Adrenal gland (tissue), 12 donors: Measurements from ENCODE around the gene TNRC18. TPM values are rescaled to one million over a fixed set of nuclear protein-coding genes. Genes with fewer than 3 reads are reported as not detected.
"Not testable (repeated sequence)": the region's sequence is repeated elsewhere in the genome, so short reads cannot be mapped to it uniquely, and the experiment has no call there.

ENCODE experiments used
- DNase-seq, 7 donors: peaks; one replicate each; pipeline ENCODE4 v3.0.0-alpha.2; 2019 to 2020
- H3K27ac ChIP-seq, 5 donors: fragments of 200-600 bp; sonication (generic) in 4 of 5; 1 replicate in 3 of 5; 2 replicates in 2 of 5; pipeline versions ENCODE4 v1.5.1 to v1.8.0; 2016 to 2020; ENCODE audit warnings: mild to moderate bottlenecking in 1 of 5
- H3K27me3 ChIP-seq: fragments of 200-600 bp; 2 replicates; pipeline ENCODE4 v1.8.0; 2021
- H3K36me3 ChIP-seq, 2 donors: fragments of 200-600 bp; replicated peaks in 1 of 2; 1 replicate in 1 of 2; 2 replicates in 1 of 2; pipeline versions ENCODE4 v1.5.1 to v1.8.0; 2018 to 2022
- H3K4me1 ChIP-seq, 2 donors: fragments of 200-600 bp; replicated peaks in 1 of 2; 1 replicate in 1 of 2; 2 replicates in 1 of 2; pipeline versions ENCODE4 v1.5.1 to v1.8.0; 2018 to 2021
- H3K4me3 ChIP-seq, 4 donors: fragments of 200-600 bp; sonication (generic) in 3 of 4; one replicate each; pipeline ENCODE4 v1.5.1; 2016 to 2018
- H3K9me3 ChIP-seq, 3 donors: fragments of 200-600 bp; sonication (generic) in 1 of 3; replicated peaks in 1 of 3; 1 replicate in 2 of 3; 2 replicates in 1 of 3; pipeline versions ENCODE4 v1.5.1 to v1.8.0; 2016 to 2021
- POLR2A ChIP-seq, 2 donors: fragments of 450-650 bp; IDR thresholded peaks; one replicate each; pipeline ENCODE4 v1.6.1; 2017; ENCODE audit warnings: antibody characterized with exemption in 2 of 2, mild to moderate bottlenecking in 2 of 2, moderate library complexity in 1 of 2
- WGBS, 4 donors: extraction: QIAGEN DNeasy Blood & Tissue Kit in 2 of 4; methylation state at CpG; one replicate each; pipeline versions ENCODE4 v1.1.5 to v1.1.7; 2013 to 2017; 5-methylcytosine and 5-hydroxymethylcytosine counted together
- intact Hi-C, 2 donors: fragments of 100-400 bp; cut with DNase I; formaldehyde crosslinking; loops; one replicate each; pipeline versions ENCODE4 v1.14.1 to v1.15.0; 2022 to 2023
- polyA plus RNA-seq, 3 donors: library from polyadenylated mRNA; stranded (reverse); fragments of 200-250 nt in 2 of 3; fragments of 350-450 nt in 1 of 3; fragmentation: Illumina TruSeq in 1 of 3; extraction: RNeasy Lipid Tissue Mini Kit (QIAGEN cat#74804) in 1 of 3; gene quantifications; one replicate each; pipeline ENCODE4 v1.2.3, GENCODE V29; 2013 to 2014
- total RNA-seq, 9 donors: library from RNA; depleted of rRNA in 4 of 9; stranded (reverse); fragments of >200 nt in 4 of 9; fragments of 120-200 nt in 1 of 9; fragmentation: NEBNext Ultra II Directional in 1 of 9; extraction: Animal tissue kit (Norgen Biotek cat#: 25700) in 1 of 9; gene quantifications; one replicate each; pipeline versions ENCODE4 v1.1.0 to v1.2.4, GENCODE V29; 2013 to 2023
- TF ChIP-seq, protein P1 (sequence below), 6 experiments: fragments of 450-650 bp in 4 of 6; fragments of 200-600 bp in 2 of 6; sonication (generic) in 1 of 6; IDR thresholded peaks; 1 replicate in 5 of 6; 2 replicates in 1 of 6; pipeline versions ENCODE4 v1.5.1 to v1.8.0; 2016 to 2021; ENCODE audit warnings: antibody characterized with exemption in 6 of 6, mild to moderate bottlenecking in 2 of 6, moderate library complexity in 1 of 6
- donor health status: healthy with polysubstance abuse.
- donor health status: Bipolar disorder and iron deficiency.
- donor health status: DM: yes; HTN: yes; CAD: no.
- donor health status: DM: no; HTN: no; CAD: no.
- donor health status: DM: no; HTN: no; CAD: no.
- donor health status: DM: yes; HTN: yes; CAD: no.

The TNRC18 gene
- total and polyA plus RNA-seq, 12 donors, result 8.9 to 120 (median 55.4) TPM

DNA sequence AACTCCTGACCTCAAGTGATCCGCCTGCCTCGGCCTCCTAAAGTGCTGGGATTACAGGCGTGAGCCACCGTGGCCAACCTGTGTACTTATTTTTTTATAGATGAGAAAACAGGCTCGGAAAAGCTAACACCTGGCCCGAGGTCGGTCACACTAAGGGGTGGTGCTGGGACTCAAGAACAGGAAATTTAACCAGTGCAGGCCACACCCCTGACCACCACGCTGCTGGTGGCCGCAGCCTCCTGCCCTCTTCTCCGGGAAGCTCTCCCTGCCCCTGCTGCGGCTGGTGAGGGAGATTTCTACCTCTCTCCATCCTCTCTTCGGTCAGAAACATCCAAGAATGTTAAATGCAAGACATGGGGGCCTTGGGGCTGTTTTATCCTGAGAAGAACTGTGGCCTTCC lies 63.2 kb downstream of the TNRC18 start:
- H3K9me3 ChIP-seq, result no peaks in the 10 kb centered on the region
- TF ChIP-seq POLR2A (IDR thresholded peaks at IDR 0.05), result no peak
- TF ChIP-seq, protein P1, sequence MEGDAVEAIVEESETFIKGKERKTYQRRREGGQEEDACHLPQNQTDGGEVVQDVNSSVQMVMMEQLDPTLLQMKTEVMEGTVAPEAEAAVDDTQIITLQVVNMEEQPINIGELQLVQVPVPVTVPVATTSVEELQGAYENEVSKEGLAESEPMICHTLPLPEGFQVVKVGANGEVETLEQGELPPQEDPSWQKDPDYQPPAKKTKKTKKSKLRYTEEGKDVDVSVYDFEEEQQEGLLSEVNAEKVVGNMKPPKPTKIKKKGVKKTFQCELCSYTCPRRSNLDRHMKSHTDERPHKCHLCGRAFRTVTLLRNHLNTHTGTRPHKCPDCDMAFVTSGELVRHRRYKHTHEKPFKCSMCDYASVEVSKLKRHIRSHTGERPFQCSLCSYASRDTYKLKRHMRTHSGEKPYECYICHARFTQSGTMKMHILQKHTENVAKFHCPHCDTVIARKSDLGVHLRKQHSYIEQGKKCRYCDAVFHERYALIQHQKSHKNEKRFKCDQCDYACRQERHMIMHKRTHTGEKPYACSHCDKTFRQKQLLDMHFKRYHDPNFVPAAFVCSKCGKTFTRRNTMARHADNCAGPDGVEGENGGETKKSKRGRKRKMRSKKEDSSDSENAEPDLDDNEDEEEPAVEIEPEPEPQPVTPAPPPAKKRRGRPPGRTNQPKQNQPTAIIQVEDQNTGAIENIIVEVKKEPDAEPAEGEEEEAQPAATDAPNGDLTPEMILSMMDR (IDR thresholded peaks at IDR 0.05), result no peak
- no peak for DNase-seq
- no peak overlapping the region for H3K4me3 ChIP-seq
- intact Hi-C loops, result loop anchor here (10.0 kb wide), 2 partner anchors 84 to 94 kb away; no protein-coding TSS in a partner anchor
- peaks cover 0 to 72% of the 10 kb centered on the region in 2 donors for H3K36me3 ChIP-seq
- 91 to 95% (median 93%) methylated on average over 11 to 12 of the region's 12 CpGs for WGBS, 4 donors
- H3K4me1 ChIP-seq, result peaks cover 0 to 1% of the 10 kb centered on the region in 2 donors
- no peaks in the 10 kb centered on the region for H3K27me3 ChIP-seq
- H3K27ac ChIP-seq, result no peak overlapping the region

DNA sequence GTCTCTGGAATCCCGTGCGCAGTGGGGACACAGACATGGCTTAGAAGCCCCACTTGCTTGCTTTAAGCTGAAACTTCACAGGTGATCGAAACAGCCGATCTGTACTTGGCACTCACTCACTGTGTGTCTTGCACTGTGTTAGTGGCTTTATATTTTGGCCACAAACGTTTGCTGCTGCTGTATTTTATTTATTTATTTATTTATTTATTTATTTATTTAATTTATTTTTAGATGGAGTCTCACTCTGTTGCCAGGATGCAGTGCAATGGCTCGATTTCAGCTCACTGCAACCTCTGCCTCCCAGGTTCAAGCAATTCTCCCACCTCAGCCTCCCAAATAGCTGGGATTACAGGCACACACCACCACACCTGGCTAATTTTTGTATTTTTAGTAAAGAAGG lies 63.6 kb downstream of the TNRC18 start:
- H3K4me1 ChIP-seq, H3K27ac ChIP-seq: not testable (repeated sequence)
- peaks cover 0 to 76% of the 10 kb centered on the region in 2 donors for H3K36me3 ChIP-seq

DNA sequence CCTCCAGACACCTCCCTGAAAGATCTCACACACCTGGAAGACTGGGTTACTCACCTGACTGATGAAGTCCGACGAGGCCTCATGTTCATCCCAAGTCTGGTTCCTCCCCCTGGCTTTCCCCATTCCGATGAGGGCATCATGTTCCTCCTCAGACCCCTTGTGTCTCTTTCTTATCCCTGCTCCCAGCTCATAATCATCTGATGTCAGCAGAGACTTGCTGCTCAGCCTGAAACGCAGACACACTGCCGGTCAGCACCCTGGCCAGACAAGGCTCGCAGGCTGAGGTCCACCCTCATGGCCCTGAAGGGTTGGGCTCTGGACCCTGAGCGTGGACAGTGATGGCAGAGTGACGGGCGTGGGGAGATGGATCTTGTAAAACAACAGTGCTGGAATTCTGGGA lies 64.3 kb downstream of the TNRC18 start:
- H3K36me3 ChIP-seq, result peaks cover 0 to 76% of the 10 kb centered on the region in 2 donors
- peak overlapping the region in 1 of 5 donors; percentile 18 for H3K27ac ChIP-seq
- WGBS, 4 donors, result 80 to 84% (median 82%) methylated on average over 9 of the region's 9 CpGs
- no peak for DNase-seq
- H3K4me3 ChIP-seq, result no peak overlapping the region
- peaks cover 0 to 12% of the 10 kb centered on the region in 2 donors for H3K4me1 ChIP-seq
- intact Hi-C loops, result no loop called here
- H3K9me3 ChIP-seq, result no peaks in the 10 kb centered on the region
- no peaks in the 10 kb centered on the region for H3K27me3 ChIP-seq
- no peak for TF ChIP-seq POLR2A (IDR thresholded peaks at IDR 0.05)
- TF ChIP-seq, protein P1 (IDR thresholded peaks at IDR 0.05), result no peak

More for the DNA sequence above, 63.6 kb downstream of the TNRC18 start:
- intact Hi-C loops, result loop anchor here (10.0 kb wide), 2 partner anchors 85 to 95 kb away; no protein-coding TSS in a partner anchor
- H3K27me3 ChIP-seq, H3K4me3 ChIP-seq, H3K9me3 ChIP-seq, DNase-seq: not testable (repeated sequence)
- 77 to 85% (median 83%) methylated on average over 6 of the region's 6 CpGs for WGBS, 4 donors

DNA sequence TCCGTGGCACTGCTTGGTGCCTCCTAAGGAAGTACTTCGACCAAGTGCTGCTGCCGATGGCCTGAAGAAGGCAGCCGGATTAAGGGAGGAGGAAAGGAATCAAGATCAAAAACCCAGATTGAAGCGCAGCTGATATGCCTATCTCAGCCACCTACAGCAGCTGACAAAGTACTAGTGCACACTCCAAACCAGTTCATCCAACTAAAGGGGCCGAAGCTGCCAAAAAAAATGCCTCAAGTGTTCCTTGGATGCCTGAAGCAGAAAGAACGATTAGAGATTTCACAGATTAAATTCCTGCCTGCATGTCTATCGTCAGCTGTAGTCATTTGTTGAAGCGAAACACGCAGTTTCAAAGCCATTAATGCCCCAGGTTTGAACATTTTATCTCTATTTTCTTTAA lies 65.7 kb downstream of the TNRC18 start:
- Histone ChIP-seq H3K27ac (no peak overlapping the region), H3K36me3 (peaks cover 0 to 79% of the 10 kb centered on the region in 2 donors)
- no peak for DNase-seq

More for the DNA sequence above, 65.7 kb downstream of the TNRC18 start:
- no peaks in the 10 kb centered on the region for H3K27me3 ChIP-seq
- H3K4me1 ChIP-seq, result peaks cover 0 to 20% of the 10 kb centered on the region in 2 donors
- TF ChIP-seq, protein P1 (IDR thresholded peaks at IDR 0.05), result no peak
- no peak for TF ChIP-seq POLR2A (IDR thresholded peaks at IDR 0.05)
- WGBS, 4 donors, result 84 to 89% (median 85%) methylated on average over 10 of the region's 10 CpGs
- intact Hi-C loops, result no loop called here
- no peaks in the 10 kb centered on the region for H3K9me3 ChIP-seq
- no peak overlapping the region for H3K4me3 ChIP-seq
